Measurements from ENCODE around the gene PALD1.

The PALD1 gene

GRCh38 chr10:70541736-70542564 is 63.4 kb downstream of the PALD1 start:
- H3K4me3 ChIP-seq (replicated peaks; ENCODE audit: insufficient read depth, low read length): no peak overlapping the region
- H3K27me3 ChIP-seq (ENCODE audit: insufficient read depth, poor library complexity, severe bottlenecking): no peaks in the 10 kb centered on the region
- H3K27ac ChIP-seq (replicated peaks): no peak overlapping the region
- no peak for TF ChIP-seq CTCF (IDR thresholded peaks at IDR 0.05; ENCODE audit: insufficient read depth, low read length)
- TF ChIP-seq REST (IDR thresholded peaks at IDR 0.05; ENCODE audit: insufficient replicate concordance, low read depth): no peak
- TF ChIP-seq POLR2AphosphoS5 (IDR thresholded peaks at IDR 0.05; ENCODE audit: low read depth): no peak
- no peak for TF ChIP-seq SPI1 (IDR thresholded peaks at IDR 0.05; ENCODE audit: borderline replicate concordance, low read depth)
- no peak for TF ChIP-seq GABPA (IDR thresholded peaks at IDR 0.05; ENCODE audit: low read depth)
- peak in 1 of 2 experiments; percentile 57 for DNase-seq (ENCODE audit: low read depth in 1 of 2, low spot score in 1 of 2)

- Histone ChIP-seq H3K27ac (replicated peaks) (no peak overlapping the region), H3K4me3 (replicated peaks; ENCODE audit: insufficient read depth, low read length) (no peak overlapping the region), H3K27me3 (ENCODE audit: insufficient read depth, poor library complexity, severe bottlenecking) (no peaks in the 10 kb centered on the region)
- no peak for DNase-seq (ENCODE audit: low read depth in 1 of 2, low spot score in 1 of 2)
- TF ChIP-seq REST (IDR thresholded peaks at IDR 0.05; ENCODE audit: insufficient replicate concordance, low read depth) (no peak), GABPA (IDR thresholded peaks at IDR 0.05; ENCODE audit: low read depth) (no peak), POLR2AphosphoS5 (IDR thresholded peaks at IDR 0.05; ENCODE audit: low read depth) (no peak), SPI1 (IDR thresholded peaks at IDR 0.05; ENCODE audit: borderline replicate concordance, low read depth) (no peak)
These were observed 64.0 kb downstream of the PALD1 start for GRCh38 chr10:70542565-70542938.

- TF ChIP-seq SPI1 (IDR thresholded peaks at IDR 0.05; ENCODE audit: borderline replicate concordance, low read depth) (no peak), CTCF (IDR thresholded peaks at IDR 0.05; ENCODE audit: insufficient read depth, low read length) (no peak), GABPA (IDR thresholded peaks at IDR 0.05; ENCODE audit: low read depth) (no peak), POLR2AphosphoS5 (IDR thresholded peaks at IDR 0.05; ENCODE audit: low read depth) (no peak), REST (IDR thresholded peaks at IDR 0.05; ENCODE audit: insufficient replicate concordance, low read depth) (no peak)
- DNase-seq (ENCODE audit: low read depth in 1 of 2, low spot score in 1 of 2): no peak
- Histone ChIP-seq H3K4me3 (replicated peaks; ENCODE audit: insufficient read depth, low read length) (no peak overlapping the region), H3K27me3 (ENCODE audit: insufficient read depth, poor library complexity, severe bottlenecking) (no peaks in the 10 kb centered on the region), H3K27ac (replicated peaks) (no peak overlapping the region)
These were observed 65.3 kb downstream of the PALD1 start for GRCh38 chr10:70543911-70544310.

Data from HL-60 (cell line).